Erythroblast (primary cell): ENCODE data around the gene RAD51D.

Experiments used
- DNase-seq, 2 experiments: peaks; one replicate each; lab custom pipeline; 2025; lab: John Stamatoyannopoulos, UW
- GATA1 ChIP-seq: IDR thresholded peaks from 2 replicates; pipeline ENCODE4 v1.6.1; 2011; ENCODE audit warnings: low read depth, mild to moderate bottlenecking, control low read depth, low read length, moderate library complexity
- POLR2A ChIP-seq: IDR thresholded peaks from 2 replicates; pipeline ENCODE4 v1.6.1; 2011; ENCODE audit warnings: mild to moderate bottlenecking, low read length

The RAD51D gene

GRCh38 chr17:35119370-35120165 lies at the start of gene RAD51D:
RAD51D (minus strand) TSS chr17:35119860; CDS start chr17:35119613, 247 bp downstream.
- peak; percentile 42 for TF ChIP-seq POLR2A
- TF ChIP-seq GATA1: no peak
- DNase-seq: peak; percentile 84 to 90

GRCh38 chr17:35167666-35168065 lies 48.0 kb upstream of the RAD51D start:
- no peak for DNase-seq
- no peak for TF ChIP-seq POLR2A
- TF ChIP-seq GATA1: no peak

GRCh38 chr17:35167046-35167445 lies 47.4 kb upstream of the RAD51D start:
- no peak for DNase-seq
- TF ChIP-seq POLR2A: no peak
- no peak for TF ChIP-seq GATA1

GRCh38 chr17:35166526-35166925 lies 46.9 kb upstream of the RAD51D start:
- no peak for TF ChIP-seq GATA1
- no peak for TF ChIP-seq POLR2A
- no peak for DNase-seq

GRCh38 chr17:35164716-35165115 lies 45.1 kb upstream of the RAD51D start:
- no peak for TF ChIP-seq GATA1
- no peak for TF ChIP-seq POLR2A
- DNase-seq: no peak

GRCh38 chr17:35163886-35164285 lies 44.2 kb upstream of the RAD51D start:
- DNase-seq: no peak
- TF ChIP-seq POLR2A (no peak), GATA1 (no peak)

- DNase-seq: no peak
- TF ChIP-seq POLR2A: no peak
- TF ChIP-seq GATA1: no peak
Observed at GRCh38 chr17:35162755-35163154, 43.1 kb upstream of the RAD51D start.

GRCh38 chr17:35161281-35161761 lies 41.7 kb upstream of the RAD51D start:
- DNase-seq: peak in 1 of 2 experiments; percentile 17
- TF ChIP-seq GATA1: no peak
- no peak for TF ChIP-seq POLR2A

GRCh38 chr17:35160354-35161201 lies 40.9 kb upstream of the RAD51D start:
- no peak for DNase-seq

GRCh38 chr17:35159940-35160339 lies 40.3 kb upstream of the RAD51D start:
- TF ChIP-seq GATA1 (no peak), POLR2A (no peak)
- no peak for DNase-seq

More at GRCh38 chr17:35160354-35161201, 40.9 kb upstream of the RAD51D start:
- no peak for TF ChIP-seq POLR2A
- TF ChIP-seq GATA1: no peak

GRCh38 chr17:35155246-35155645 lies 35.6 kb upstream of the RAD51D start:
- no peak for TF ChIP-seq POLR2A
- no peak for DNase-seq

- no peak for DNase-seq
- no peak for TF ChIP-seq POLR2A
Observed at GRCh38 chr17:35154196-35155165, 34.8 kb upstream of the RAD51D start.
